RPMI8226 (cell line): Measurements from ENCODE around the gene MUC12.
"Not testable (repeated sequence)": the region's sequence is repeated elsewhere in the genome, so short reads cannot be mapped to it uniquely, and the experiment has no call there.

Experiments
- DNase-seq: peaks from one replicate; pipeline ENCODE4 v3.0.0-alpha.2; 2015

The MUC12 gene

GRCh38 chr7:100998530-100998929 lies 29.2 kb downstream of the MUC12 start:
- not testable (repeated sequence) for DNase-seq

DNA sequence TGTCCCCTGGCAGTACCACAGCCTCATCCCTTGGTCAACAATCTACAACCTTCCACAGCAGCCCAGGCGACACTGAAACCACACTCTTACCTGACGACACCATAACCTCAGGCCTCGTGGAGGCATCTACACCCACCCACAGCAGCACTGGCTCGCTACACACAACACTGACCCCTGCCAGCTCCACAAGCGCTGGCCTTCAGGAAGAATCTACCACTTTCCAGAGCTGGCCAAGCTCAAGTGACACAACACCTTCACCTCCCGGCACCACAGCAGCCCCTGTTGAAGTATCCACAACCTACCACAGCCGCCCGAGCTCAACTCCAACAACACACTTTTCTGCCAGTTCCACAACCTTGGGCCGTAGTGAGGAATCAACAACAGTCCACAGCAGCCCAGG lies 30.0 kb downstream of the MUC12 start:
- not testable (repeated sequence) for DNase-seq

GRCh38 chr7:101000025-101000424 lies 30.7 kb downstream of the MUC12 start:
- not testable (repeated sequence) for DNase-seq

DNA sequence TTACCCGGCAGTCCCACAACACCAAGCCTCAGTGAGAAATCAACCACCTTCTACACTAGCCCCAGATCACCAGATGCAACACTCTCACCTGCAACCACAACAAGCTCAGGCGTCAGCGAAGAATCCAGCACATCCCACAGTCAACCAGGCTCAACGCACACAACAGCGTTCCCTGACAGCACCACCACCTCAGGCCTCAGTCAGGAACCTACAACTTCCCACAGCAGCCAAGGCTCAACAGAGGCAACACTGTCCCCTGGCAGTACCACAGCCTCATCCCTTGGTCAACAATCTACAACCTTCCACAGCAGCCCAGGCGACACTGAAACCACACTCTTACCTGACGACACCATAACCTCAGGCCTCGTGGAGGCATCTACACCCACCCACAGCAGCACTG lies 33.0 kb downstream of the MUC12 start:
- DNase-seq = not testable (repeated sequence)

GRCh38 chr7:101007361-101007760 lies 38.0 kb downstream of the MUC12 start:
- not testable (repeated sequence) for DNase-seq

- DNase-seq = no peak
These were observed 40.3 kb downstream of the MUC12 start for GRCh38 chr7:101009629-101010028.

- DNase-seq = no peak
These were observed 43.6 kb downstream of the MUC12 start for GRCh38 chr7:101012931-101013330.

DNA sequence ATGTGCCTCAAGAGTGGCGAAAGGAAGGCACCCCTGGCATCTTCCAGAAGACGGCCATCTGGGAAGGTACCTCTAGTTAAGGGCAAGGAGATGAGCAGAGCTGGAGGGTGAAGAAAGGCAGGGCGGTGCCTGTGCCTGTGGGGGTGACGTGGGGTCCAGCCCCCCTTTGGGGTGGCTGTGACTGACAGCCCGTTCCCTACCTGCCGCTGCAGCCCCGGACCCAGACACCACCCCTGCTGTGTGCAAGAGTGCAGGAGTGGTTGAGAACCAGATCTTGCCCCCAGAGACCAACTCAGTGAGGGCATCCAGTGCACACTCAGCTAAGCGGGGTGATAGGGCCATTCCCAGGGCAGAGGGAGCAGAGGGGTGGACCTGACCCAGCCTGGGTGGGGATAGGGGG lies 46.3 kb downstream of the MUC12 start:
- DNase-seq = no peak

DNA sequence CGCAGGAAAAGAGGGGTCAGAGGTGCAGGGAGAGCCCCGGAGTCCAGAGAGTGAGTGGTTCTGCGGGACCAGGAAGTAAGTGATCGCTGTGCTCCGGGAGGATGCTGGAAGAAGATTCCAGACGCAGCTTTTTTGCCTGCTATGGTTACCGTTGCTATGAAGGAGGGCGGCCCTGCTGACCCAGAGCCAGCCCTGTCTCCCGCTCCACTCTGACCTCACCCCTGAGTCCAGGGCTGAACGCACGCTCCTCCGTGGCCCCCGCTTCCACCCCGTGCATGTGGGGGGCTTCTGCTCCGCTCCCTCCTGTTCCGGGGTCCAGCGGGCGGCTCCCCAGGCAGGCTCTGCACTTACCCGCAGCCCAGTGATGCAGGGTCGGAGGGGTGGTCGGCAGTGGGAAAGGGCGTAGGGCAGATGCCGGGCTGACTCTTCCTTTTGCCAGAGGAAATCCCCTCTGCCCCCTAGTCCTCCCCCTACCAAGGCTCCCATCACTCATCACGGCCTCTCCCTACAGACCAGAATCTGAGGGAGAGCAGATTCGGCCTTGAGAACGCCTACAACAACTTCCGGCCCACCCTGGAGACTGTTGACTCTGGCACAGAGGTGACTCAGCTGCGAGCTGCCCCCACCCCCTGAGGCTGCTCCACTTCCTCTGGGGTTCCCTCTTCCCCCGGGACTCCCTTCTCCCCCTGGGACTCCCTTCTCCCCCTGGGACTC lies 47.9 kb downstream of the MUC12 start:
- peak; percentile 73 for DNase-seq

DNA sequence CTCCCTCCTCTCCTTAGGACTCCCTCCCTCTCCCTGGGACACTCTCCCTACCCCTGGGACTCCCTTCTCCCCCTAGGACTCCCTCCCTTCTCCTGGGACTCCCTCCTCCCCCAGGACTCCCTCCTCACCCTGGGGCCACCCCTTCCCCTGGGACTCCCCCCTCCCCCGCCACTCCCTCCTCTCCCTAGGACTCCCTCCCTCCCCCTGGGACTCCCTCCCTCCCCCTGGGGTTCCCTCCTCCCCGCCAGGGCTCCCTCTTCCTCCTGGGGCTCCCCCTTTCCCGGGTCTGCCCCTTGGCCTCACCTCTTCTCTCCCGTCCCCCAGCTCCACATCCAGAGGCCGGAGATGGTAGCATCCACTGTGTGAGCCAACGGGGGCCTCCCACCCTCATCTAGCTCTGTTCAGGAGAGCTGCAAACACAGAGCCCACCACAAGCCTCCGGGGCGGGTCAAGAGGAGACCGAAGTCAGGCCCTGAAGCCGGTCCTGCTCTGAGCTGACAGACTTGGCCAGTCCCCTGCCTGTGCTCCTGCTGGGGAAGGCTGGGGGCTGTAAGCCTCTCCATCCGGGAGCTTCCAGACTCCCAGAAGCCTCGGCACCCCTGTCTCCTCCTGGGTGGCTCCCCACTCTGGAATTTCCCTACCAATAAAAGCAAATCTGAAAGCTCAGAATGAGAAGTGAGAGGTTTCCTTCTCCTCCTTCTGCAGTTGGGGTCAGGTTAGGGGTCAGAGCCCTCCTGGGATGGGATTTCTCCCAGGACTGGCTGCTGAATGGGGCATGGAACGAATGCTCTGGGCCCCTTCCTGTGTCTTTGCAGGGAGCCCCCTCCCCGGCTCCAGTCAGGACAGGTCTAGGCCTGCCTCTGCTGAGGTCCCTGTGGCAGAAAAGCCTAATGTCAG lies 49.2 kb downstream of the MUC12 start:
- DNase-seq = no peak

DNA sequence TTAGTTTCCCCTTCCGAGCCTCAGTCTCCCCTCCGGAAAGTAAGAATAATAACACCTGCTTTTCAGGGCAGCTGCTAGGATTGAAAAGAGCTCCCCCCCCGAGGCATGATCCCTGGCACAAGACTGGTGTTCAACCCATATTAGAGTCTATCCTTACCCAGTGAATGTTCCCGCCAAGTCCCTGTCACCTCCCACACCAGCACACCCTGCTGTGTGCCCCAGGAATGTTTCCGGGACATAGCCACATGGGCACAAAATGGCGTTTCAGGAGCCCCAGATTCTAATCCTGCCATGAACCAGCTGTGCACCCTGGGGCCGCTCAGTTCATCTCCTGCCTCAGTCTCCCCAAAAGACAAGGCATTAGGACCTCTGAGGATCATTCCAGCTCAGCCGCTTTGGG lies 51.1 kb downstream of the MUC12 start:
- no peak for DNase-seq

GRCh38 chr7:101021703-101022102 lies 52.3 kb downstream of the MUC12 start:
- DNase-seq = no peak

- no peak for DNase-seq
These were observed 54.5 kb downstream of the MUC12 start for GRCh38 chr7:101023839-101024238.

GRCh38 chr7:101031082-101031481 lies 61.7 kb downstream of the MUC12 start:
- no peak for DNase-seq

GRCh38 chr7:101035941-101036340 lies 66.6 kb downstream of the MUC12 start:
- no peak for DNase-seq

- not testable (repeated sequence) for DNase-seq
These were observed 71.9 kb downstream of the MUC12 start for GRCh38 chr7:101041283-101041682.

GRCh38 chr7:101058355-101058754 lies 89.0 kb downstream of the MUC12 start:
- DNase-seq = peak; percentile 77

DNA sequence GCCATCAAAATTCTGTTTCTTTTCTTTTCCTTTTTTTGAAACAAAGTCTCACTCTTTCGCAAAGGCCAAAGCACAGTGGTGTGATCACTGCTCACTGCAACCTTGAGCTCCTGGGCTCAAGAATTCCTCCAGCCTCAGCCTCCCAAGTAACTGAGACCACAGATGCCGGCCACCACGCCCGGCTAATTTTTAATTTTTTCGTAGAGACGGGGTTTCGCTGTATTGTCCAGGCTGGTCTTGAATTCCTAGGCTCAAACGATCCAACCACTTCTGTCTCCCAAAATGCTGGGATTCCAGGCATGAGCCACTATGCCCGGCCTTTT lies 90.2 kb downstream of the MUC12 start:
- DNase-seq = no peak

- no peak for DNase-seq
These were observed 91.6 kb downstream of the MUC12 start for GRCh38 chr7:101060992-101061391.

GRCh38 chr7:101064176-101064550 lies 94.8 kb downstream of the MUC12 start:
- not testable (repeated sequence) for DNase-seq

- DNase-seq = not testable (repeated sequence)
These were observed 95.8 kb downstream of the MUC12 start for GRCh38 chr7:101065162-101065561.

GRCh38 chr7:101066141-101066832 lies 96.9 kb downstream of the MUC12 start:
- no peak for DNase-seq

GRCh38 chr7:101066833-101067177 lies 97.4 kb downstream of the MUC12 start:
- no peak for DNase-seq

- DNase-seq = no peak
These were observed 99.0 kb downstream of the MUC12 start for GRCh38 chr7:101068401-101068800.
